ENCODE data around the gene ANKMY2.

The ANKMY2 gene

DNA sequence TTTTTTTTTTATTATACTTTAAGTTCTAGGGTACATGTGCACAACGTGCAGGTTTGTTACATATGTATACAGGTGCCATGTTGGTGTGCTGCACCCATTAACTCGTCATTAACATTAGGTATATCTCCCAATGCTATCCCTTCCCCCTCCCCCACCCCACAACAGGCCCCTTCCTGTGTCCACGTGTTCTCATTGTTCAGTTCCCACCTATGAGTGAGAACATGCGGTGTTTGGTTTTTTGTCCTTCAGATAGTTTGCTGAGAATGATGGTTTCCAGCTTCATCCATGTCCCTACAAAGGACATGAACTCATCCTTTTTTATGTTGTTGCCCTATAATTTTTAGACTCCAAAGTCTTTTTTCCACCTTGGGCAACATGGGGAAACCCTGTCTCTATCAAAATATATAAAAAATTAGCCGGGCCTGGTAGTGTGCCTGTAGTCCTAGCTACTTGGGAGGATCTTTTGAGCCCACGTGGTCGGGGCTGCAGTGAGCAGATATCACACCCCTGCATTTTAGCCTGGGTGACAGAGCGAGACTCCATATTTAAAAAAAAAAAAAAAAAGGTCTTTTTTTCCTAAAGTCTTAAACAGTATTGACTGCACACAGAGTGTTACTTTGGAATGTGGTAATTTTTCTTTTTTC lies 14.4 kb upstream of the ANKMY2 start:
- peak; percentile 64 for DNase-seq (ENCODE audit: low spot score)

DNA sequence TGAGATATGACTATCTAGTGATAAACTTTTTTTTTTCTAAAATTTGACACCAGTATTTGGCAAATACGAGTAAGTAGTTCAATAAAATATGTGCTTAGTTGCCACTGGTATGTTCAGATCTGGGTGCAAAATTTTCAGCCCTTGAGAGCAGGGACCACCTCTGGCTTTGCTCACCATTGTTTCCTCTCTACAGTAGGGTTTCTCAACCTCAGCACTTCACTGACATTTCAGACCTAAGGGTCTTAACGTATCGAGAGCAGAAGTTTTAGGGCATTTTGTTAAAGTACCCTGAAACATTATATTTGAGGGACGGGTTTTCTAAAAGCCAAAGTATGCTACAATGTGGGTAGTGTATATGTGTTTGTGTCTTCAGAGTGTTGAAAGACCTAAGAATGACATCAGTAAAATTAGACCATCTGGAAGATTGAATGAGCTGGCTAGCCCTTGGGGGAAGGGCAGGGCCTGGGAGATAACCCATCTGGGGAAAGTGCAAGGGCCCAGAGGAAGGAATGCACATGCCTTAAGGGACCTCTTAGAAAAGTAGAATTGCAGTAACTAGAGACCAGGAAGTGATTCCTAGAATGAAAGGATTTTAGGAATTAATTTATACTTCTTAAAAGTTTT lies 12.2 kb upstream of the ANKMY2 start:
- DNase-seq (ENCODE audit: low spot score): peak; percentile 48

DNA sequence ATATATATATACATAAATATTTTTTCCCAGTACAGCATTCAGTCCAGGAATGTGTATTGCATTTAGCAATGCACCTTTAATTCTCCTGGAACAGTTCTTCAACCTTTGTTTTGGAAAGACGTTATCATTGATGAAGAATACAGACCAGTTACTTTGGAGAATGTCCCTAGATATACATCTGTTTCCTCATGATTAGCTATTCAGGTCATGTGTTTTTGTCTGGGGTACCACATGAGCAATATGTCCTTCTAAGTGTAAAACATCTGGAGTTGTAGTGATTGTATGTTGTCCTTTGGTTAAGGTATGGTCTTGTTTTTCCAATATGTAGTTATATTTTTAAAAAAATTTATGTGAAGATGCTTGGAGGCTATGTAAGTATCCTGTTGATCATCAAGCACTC lies 10.6 kb upstream of the ANKMY2 start:
- DNase-seq (ENCODE audit: low spot score): no peak

DNA sequence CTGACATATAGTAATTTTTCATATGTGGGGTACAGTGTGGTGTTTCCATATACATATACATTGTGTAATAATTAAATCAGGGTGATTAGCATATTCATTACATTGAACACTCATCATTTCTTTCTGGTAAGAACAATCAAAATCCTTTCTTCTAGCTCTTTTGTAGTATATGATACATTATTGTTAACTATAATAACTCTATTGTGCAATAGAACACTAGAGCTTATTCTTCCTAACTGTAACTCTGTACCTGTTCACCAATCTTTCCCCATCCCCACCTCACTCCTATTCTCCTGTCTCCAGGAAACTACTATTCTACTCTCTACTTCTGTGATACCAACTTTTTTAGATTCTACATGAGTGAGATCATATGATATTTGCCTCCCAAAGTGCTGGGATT lies 9.8 kb upstream of the ANKMY2 start:
- DNase-seq (ENCODE audit: low spot score): no peak

DNA sequence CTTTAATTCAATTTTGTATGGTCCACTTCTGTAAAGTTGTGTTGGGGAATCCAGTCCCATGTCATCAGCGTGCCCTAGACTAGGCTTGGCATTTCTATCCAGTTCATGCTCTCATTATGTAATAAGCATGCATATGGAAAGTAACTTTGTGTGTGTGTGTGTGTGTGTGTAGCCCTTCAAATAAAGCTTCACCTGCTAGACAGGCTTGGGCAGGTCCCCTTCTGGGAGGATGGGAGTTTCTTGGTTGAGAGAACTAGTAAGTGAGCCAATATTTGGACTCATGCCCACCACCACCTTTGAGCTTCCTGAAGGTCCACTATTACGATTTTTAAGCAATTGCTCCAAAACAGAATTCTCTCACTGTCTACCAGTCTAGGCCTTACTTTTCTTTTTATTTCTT lies 7.3 kb upstream of the ANKMY2 start:
- no peak for DNase-seq (ENCODE audit: low spot score)

DNA sequence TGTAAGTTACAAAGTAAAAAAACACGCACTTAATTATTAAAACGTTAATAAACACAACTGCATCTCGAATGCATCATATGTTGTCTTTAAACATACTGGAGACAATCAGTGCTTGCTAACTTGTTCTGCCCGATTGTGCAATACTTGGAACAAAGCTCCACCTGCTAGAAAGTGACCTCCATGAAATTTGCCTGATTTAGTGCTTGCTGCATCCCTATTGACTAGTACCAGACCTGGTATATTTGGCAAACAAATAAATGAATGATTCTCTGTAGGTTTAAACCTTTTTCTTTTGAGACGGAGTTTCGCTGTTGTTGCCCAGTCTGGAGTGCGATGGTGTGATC lies 6.7 kb upstream of the ANKMY2 start:
- DNase-seq (ENCODE audit: low spot score): no peak

DNA sequence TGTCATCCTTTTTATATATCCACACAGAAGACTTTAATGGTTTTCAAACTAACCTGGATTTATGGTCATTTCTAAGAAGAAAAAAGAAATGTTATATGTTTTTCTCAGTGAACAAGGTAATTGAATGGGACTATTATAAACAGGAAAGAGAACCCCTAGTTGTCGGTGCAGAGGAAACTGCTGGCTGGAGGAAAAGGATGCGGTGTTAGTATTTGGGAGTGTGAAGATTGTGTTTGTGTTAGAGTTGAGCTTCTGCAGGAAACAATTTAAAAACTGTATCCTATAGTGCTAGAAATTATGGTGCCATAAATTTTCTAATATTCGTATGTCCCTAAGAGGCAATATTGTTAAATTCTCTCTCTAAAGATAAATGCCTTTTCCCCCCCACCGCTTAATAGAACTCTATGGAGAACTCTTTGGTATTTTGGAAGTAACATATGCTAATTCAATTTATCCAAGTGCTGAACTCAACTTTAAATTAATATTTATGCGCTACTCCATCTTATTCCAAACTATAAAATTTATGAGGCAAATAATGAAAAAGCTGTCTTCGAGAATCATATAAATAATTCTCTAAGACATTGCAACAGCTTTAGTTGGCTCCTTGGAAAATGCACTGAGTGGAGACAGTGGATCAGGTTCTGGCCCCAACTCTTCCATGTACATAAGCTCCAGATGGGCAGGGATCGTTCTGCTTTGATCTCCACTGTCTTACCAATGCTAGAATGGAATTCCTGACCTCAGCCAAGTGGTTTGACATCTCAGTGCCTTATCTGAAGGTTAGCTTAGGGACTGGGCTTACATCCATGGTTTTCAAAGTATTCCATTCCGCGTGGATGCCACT lies 6.1 kb upstream of the ANKMY2 start:
- no peak for DNase-seq (ENCODE audit: low spot score)

DNA sequence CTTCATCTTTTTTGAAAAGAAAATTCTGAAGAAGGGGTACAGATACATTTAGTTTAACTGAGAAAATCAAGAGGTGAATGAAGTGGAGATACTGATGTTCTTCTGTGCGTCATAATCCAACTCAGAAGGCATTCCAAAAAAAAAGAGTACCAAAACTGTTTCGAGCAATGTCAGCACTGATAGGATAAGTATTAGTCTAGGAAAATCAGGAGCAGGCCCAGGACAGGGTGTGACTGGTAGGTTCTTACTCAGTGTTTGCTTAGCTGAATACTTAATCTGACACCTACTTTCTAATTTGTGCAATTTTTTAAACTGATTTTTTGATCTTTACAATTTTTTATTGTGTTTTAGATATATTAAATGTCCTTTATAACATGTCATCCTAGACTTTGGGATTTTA lies 4.7 kb upstream of the ANKMY2 start:
- DNase-seq (ENCODE audit: low spot score): no peak

DNA sequence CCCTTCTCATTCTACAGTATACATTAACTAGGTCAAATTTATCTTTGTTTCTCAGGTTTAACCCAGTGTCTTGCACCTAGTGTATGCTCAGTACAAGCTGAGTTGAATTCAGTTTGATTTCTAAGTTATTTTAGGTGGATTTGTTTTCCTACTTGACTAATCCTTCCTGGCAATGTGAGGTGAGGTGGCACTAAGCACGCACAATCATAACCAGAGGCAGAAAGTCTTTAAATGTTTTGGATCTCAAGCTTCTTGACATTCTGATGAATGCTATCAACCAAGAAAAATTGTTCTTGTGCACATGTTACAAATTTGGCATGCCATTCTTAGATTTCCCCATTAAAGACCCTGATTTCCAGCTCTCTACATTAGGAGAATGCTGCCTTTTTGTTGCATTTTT lies 3.6 kb upstream of the ANKMY2 start:
- DNase-seq (ENCODE audit: low spot score): no peak

DNA sequence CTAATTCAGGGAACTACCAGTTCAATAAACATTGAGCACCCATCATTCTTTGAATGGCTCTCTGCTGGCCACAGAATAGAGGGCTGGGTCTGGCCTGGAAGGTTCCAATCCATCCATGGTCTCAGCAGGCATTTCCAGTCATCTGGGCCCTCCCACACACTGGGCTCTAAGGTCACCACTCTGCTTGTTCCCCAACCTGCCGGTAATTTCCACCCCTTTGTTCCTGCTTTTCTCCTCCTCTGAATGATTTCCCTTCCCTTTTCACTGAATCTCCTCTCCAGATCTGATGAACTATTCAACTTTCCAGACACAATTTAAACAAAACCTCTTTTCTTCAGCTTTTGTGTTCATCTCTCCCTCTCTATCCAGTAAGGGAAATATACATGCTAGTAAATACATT lies 3.0 kb upstream of the ANKMY2 start:
- no peak for DNase-seq (ENCODE audit: low spot score)

DNA sequence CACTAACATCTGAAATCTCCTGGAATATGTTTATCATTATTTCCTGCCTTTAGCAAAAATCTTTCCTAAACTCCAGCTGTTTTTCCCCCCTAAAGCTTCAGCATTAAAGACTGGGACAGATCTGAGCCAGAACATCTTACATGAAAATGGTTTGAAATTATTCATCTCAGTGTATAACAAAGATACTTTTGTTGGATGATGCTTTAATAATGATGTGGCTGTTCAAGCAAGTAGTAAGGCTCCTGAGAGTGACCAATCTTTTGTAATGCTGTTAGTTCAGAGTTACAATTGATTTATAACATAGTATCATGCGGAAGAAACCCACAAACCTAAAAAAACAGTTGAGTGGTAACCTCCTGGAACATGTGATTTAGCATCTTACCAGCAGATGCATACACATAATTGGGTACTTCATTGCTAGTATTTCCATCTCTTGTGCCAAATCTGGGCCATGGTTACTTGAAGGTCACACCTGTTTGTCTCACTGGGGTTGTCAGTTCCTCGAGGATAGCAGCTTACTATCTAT lies 1.9 kb upstream of the ANKMY2 start:
- no peak for DNase-seq (ENCODE audit: low spot score)

DNA sequence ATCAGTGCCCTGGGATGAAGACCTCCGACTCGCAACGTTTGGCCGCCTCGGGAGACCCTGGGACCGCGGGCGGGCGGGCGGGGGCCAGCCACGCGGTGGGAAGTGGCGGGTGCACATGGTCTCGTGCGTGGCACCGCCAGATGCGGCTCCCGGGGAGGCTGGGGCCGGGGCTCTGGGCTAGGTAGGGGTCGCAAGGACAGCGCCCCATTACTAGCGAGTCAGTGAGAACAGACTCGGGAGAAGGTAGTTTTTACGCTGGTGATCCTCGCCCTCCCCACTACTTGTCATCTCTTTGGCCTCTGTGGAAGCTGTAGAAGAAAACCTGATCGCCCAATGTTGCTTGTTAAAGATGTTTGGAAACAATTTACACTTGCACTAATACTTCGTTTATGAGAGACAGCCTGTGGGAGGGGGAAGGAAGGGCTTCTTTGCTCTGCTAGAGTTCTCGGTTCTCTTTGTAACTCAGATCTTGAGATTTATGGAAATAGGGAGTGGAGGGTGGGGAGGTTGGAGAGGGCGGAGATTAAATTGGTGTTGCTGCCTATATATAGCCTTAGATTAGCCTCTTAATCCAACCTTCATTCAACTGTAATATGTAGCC lies 1.0 kb upstream of the ANKMY2 start:
- DNase-seq (ENCODE audit: low spot score): peak; percentile 42

DNA sequence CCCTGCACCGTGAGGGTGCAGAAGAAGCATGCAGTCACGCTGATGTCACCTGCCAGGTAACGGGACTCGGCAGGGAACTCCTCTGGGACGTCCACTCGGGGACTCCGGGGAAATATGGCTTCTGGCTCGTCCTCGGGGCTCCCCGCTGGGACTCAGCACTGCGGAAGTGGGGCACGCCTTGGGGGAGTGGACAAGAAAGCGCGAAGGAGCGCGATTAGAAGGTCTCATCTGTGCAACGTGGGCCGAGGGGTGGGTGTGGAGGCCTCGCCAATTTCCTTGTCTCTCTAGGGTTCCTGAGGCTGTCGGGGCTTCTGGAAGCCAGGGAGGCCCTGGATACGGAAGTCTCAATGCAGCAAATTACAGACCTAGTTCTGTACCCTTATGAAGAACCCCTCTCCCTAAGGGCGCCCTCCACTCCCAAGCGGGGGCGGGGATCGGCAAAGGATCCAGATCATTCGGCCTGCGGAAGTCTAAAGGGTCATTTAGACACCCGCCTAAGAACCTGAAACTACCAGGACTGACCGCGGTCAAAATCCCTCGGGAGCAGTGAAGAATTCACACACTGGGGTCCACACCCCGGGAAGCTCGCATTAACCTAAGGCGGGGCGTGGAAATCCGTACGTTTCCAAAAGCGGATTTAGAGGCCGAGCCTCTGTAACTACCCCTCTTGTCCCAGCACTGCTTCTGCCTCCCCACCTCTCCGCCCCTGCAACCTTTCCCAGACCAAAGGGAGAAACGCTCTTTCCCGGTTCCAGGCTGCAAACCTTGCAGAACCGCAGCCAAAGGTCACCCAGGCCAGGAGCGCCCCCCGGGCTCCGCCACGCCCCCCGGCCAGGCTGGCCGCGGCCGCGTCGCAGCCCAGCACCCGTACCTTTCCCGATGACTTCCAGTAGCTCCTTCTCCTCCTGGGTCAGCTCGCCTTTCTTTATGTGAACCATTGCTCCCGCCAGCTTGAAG lies 640 bp downstream of the ANKMY2 start:
- DNase-seq (ENCODE audit: low spot score): peak; percentile 58

DNA sequence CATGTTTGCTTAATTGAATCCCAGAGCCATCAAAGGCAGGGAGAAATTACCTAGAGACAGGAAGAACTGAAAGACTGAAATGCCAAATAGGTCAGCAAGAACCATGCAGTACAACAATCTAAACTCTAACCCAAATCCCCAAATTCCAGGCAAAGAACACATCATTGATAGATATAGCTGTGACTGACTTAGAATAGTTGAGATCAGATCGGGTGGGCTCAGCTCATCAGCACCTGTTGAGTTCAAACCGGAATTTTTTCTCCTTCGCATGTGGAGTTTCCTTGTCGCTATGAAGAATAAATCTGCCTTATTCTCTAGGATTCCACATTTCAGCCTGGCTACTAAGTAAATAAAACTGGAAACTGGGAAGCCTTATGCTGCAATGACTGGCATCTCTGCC lies 1.4 kb downstream of the ANKMY2 start:
- no peak for DNase-seq (ENCODE audit: low spot score)

DNA sequence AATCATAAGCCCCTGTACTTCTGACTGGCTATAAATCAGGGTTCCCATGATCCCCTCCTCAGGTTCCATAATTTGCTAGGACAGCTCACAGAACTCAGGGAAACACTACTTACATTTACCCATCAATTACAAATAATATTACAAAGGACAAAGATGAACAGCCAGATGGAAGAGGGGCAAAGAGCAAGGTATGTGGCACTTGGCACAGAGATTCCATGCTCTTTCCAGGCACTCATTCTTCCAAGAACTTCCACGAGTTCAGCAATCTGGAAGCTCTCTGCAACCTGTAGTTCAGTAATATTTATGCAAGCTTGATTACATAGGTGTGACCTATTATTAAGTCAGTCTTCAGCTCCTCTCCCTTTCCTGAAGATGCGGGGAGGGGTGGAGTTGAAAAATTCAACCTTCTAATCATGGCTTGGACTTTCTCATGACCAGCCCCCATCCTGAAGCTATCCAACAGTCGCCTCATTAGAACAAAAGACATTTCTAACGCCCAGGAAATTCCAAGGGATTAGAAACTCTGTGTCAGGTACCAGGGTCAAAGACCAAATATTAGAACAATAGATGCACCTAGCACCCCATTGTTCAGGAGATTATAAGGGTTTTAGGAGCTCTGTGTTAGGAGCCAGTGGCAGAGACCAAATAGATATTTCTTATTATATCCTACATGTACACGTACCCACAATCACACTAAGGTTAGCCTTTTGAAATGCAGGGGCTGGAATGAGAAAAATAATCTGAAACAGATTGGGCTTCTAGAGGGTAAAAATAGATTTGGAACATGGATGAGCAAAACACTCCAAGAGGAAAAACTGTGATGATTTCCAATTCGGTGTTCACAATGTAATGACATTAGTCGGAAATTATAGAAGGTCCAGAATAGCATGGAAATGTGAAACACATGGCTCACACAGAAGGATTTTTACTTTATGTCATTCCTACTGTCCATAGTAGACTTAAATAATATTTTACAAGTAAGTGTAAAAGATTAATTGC lies 7.0 kb downstream of the ANKMY2 start:
- DNase-seq (ENCODE audit: low spot score): no peak

DNA sequence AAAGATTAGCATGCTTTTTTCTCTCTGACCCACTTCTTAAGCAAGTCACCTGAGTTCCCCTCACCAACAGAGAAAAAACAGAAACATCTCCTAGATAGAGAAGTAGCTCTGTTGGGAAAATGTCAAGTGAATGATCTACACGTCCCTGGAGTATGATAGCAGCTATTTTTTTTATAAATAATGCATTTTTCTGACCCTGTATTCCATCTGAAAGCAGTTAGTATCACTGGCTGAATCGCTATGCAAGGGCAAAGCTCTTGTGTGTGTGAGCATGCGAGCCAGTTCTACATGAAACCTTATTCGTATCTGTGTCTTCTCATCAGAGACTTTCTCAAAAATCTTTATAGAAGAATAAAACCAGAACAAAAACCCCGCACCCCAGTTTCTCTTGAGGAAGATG lies 8.2 kb downstream of the ANKMY2 start:
- DNase-seq (ENCODE audit: low spot score): no peak

DNA sequence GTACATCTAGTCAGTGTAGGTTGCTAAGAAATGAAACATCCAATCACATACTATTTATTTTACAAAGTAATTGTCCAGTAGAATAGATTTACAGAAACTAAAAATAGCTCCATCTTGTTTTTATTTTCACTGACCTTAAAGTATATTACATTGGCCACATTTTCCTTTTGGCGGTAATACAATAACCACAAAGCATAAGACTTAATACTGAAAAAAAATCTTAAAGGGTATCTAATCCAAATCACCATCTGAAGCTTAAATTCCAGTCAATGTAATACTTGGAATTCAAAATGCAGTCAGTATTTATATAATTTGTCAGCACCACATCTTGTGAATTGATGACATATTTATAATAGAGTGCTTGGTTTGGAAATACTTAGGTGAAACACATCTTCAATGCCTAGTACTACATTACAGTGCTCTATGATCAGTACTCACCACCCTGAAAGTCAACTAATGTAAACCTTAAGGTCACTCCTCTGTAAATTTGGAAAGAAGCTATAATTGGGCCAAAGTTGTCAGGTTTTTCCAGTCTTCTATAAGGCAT lies 8.9 kb downstream of the ANKMY2 start:
- DNase-seq (ENCODE audit: low spot score): no peak

DNA sequence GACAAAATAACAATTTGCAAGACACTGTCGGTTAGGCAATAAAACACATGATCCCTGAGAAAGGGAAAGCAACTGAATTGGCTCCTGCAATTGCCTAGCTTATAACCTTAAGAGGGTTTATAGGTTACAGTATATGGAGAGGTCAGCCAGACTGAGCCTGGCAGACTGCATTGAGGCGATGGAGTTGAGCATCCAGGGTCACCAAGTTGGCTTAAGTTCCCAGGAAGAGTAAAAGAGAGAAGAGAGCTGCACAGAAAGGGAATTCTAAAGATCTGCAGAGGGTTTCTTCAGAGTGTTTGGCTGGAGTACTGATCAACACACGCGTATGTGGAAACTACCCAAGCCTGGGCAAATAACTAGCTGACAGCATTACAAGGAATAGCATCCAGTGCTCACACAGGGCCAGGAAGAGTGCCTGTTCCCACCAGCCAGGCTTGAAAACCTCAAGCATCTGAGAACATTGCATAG lies 11.2 kb downstream of the ANKMY2 start:
- no peak for DNase-seq (ENCODE audit: low spot score)

DNA sequence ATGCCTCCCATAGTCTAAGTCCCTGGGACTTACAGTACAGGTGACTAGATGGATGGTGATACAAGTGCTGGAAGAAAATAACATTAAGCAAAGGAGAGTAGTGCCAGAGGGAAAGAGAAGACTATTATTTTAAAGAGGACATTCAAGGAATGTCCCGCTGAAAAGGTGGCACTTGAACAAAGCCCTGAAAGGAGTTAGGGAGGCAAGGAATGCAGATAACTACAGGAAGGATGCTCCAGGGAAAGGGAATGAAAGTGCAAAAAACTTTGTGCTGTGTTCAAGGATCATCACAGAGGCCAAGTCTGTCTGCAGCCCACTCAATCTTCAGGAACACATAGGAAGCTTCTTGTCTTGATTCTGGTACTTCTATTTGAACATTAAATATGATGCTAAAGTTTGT lies 14.9 kb downstream of the ANKMY2 start:
- DNase-seq (ENCODE audit: low spot score): no peak

DNA sequence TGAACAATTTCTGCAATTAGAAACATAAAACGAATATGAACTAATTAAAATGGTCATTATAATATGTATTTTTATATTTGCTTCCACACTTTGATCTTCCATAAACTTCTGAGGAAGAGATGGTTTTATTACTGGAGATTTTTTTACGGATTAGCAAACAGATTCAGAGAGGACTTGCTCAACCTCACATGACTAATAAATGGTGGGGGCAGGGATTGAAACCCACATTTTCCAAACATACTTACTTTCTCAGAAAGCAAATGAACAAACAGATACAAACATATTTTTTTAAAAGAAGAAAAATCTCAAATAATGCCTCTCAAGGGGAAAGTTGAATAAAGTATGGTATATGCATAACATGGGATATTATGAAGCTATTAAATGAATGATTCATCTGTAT lies 18.3 kb downstream of the ANKMY2 start:
- DNase-seq (ENCODE audit: low spot score): no peak
